ENCODE data around the gene METTL8.

GRCh38 chr2:171475979-171476378 is 42.2 kb upstream of the METTL8 start:
- TF ChIP-seq, protein P1, sequence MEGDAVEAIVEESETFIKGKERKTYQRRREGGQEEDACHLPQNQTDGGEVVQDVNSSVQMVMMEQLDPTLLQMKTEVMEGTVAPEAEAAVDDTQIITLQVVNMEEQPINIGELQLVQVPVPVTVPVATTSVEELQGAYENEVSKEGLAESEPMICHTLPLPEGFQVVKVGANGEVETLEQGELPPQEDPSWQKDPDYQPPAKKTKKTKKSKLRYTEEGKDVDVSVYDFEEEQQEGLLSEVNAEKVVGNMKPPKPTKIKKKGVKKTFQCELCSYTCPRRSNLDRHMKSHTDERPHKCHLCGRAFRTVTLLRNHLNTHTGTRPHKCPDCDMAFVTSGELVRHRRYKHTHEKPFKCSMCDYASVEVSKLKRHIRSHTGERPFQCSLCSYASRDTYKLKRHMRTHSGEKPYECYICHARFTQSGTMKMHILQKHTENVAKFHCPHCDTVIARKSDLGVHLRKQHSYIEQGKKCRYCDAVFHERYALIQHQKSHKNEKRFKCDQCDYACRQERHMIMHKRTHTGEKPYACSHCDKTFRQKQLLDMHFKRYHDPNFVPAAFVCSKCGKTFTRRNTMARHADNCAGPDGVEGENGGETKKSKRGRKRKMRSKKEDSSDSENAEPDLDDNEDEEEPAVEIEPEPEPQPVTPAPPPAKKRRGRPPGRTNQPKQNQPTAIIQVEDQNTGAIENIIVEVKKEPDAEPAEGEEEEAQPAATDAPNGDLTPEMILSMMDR (IDR thresholded peaks at IDR 0.05): no peak
- TF ChIP-seq POLR2A (IDR thresholded peaks at IDR 0.05): no peak
